ENCODE measurements around the gene OLFML1. TPM values are rescaled to one million over a fixed set of nuclear protein-coding genes. Genes with fewer than 3 reads are reported as not detected.

OLFML1 gene
- 0.25 TPM in 1 of 2 replicates, not detected in the other for total RNA-seq

DNA sequence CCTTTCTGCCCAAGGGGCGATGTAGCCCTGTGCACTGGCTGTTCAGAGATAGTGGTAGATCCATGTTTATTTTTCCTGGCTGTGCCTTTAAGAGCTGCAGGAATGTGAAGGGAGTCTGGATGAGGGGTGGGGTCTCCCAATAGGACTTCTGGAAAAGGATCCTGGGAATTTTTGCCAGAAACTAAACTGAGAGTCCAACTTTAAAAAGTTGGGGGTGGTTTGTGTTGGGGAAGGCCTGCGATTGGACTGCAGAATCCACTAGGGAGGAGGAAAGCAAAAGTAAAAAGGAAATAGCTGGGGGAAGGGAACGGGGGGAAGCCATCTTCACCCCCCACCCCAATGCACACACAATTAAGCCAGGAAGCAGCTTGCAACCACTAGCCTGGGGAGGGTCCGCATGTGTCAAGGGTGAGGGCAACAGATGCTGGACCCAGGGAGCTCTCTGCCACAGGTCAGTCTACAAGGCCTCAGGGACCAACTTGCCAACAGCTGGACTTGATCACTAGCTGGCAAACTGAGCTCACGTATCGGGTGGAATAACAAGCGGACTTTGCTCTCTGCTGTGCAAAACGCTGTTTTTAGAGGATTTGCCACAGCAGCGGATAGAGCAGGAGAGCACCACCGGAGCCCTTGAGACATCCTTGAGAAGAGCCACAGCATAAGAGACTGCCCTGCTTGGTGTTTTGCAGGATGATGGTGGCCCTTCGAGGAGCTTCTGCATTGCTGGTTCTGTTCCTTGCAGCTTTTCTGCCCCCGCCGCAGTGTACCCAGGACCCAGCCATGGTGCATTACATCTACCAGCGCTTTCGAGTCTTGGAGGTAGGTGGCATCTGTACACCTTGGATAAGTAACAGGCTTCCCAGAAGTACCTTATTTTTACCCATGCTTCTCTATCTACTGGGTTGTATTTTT is at the start of gene OLFML1:
Gene OLFML1 (plus strand): TSS at position 321 of the 912 bp plus-strand sequence. CDS start 370 bp downstream, at position 691.

DNA sequence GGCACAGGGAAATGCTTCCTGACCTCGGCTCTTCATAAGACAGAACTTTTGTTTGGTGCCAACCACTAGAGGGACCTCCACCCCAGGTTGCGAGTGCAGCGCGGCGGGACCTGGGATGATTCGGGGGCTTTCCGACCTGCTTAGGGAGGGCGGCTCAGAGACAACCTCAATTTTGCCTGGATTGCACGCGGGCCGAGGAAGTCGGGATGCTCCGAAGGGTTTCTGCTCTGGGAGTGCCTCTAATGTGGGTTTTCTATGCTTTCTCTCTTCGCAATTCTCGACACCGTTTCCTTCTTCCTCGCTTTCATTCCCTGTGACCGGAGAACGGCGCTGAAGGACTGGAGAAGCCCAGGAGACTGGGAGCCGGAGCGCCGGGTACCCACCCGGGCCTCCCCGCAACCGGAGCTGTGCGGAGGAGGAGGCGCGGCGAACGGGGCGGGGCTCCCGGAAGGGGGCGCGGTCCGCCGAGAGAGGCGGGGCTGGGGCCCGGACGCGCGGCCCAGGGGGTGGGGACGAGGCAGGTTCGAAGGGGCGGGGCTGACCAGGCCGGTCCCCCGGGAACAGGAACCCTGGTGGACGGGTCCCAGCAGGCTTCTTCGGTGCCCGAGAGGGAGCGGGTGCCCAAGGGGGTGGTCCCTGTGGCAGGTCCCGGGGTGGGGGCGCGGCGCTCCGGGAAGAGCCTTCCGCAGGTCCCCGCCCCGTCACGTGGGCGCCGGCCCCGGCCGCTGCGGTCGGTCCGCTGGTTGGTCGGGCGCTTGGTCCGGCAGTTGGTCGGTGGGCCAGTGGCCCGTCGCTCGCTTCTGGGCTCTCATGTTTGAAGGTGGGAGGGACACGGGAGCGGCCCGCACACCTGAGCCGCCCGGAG is 28.2 kb downstream of the OLFML1 start, which contains the start of gene PPFIBP2:
Gene PPFIBP2 (plus strand): TSS at position 766 of the 865 bp plus-strand sequence. CDS start 35,477 bp downstream, outside the sequence.

Other genes starting within 250 kb of the OLFML1 start
- gene SYT9, start 233.6 kb upstream of the OLFML1 start, total RNA-seq, result not detected in 2 replicates
- 0.16 and 2.0 TPM in 2 replicates for gene PPFIBP2, start 28.5 kb downstream of the OLFML1 start, total RNA-seq
- 5.7 and 6.3 TPM in 2 replicates for gene CYB5R2, start 188.0 kb downstream of the OLFML1 start, total RNA-seq
- not detected in 2 replicates for gene OVCH2, start 221.0 kb downstream of the OLFML1 start, total RNA-seq

Data from mesangial cell (primary cell).